Measurements from ENCODE around the gene NFIB. TPM values are rescaled to one million over a fixed set of nuclear protein-coding genes. Genes with fewer than 3 reads are reported as not detected.

NFIB gene
- total and polyA plus RNA-seq, 2 of the 8 experiments (the other 6 are each of a cell fraction or from before 2014, with no cell fraction given): 2.6 to 13.1 TPM

DNA sequence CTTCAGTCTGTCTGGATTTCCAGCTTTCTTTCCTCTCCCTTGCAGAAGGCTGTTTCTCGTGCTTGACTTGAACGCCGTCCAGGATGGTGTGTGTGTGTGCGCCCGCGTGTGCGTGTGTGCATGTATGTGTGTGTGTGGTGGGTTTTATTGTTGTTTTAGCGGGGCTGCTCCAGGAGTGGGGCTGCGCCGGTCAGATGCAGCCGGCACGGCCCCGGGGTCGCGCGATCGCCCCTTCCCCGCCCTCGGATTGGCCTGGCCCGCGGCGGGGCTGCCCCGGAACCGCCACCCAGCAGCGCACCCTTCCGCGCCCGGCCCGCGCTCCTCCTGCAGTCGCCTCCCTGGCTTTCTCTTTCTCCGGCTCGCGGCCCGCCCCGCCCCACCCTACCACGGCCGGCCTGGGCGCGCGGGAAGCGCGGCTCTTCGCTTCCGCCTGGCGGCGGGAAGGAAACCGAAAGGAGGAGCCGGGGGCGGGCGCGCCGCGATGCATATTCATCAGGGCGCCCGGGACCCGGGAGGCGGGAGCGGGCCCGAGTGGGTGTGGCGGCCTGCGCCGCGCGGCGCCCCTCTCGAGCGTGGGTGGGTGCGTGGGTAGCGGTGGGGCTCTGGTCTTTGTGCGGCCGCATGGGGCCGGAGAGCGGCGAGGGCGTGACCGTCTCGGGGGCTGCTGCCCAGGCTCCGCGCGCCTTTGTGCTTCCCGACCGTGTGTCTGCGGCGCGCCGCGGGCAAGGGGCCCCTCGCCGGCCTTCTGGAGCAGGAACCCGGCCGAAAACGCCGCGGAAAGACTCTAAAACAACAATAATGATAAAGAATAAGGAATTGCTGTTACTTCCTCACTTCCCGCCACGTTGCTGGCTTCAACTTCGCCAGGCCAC is 8.5 kb upstream of the NFIB start (continued):
- TF ChIP-seq BRCA1 (IDR thresholded peaks at IDR 0.05; ENCODE audit: low read depth, low read length) (no peak), KDM5A (IDR thresholded peaks at IDR 0.05; ENCODE audit: low read length) (no peak), BCL11A (IDR thresholded peaks at IDR 0.05; ENCODE audit: low read depth in 2 of 2, low read length in 2 of 2) (no peak), TEAD4 (IDR thresholded peaks at IDR 0.05; ENCODE audit: low read depth, low read length) (no peak)
- TF ChIP-seq, protein P1, sequence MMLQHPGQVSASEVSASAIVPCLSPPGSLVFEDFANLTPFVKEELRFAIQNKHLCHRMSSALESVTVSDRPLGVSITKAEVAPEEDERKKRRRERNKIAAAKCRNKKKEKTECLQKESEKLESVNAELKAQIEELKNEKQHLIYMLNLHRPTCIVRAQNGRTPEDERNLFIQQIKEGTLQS (IDR thresholded peaks at IDR 0.05; ENCODE audit: insufficient read depth, low read depth, low read length): no peak
